Measurements from ENCODE around the gene MED4.

DNA sequence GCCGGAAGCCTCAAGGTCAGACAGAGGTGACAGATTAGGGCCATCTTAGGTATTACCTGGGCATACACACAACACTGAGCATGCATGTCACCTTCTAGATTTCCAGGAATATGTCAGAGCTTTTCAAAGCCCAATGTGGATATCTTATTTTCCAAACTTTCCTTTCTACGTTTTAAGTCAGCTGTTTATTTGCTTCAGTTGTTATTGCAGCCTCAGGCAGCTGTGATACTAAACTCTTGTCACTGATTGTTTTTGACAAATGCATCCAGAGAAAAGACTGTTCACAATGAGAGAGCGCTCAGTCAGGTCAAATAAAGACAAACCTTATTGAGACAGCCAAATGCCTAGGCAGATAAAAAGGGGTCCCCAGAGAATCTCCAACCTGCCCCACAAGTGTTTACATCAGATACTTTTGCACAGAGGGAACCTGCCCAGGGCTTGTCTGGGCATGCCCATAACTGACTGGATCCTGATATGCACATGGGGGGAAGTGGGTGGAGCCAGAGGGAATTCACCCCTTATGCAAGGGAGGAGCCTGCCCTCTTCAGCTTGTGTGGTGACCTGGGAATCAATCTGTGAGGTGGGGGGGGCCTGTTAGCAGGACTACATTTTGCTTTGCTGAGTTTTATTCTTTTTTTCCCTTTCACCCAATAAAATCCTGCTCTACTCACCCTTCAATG lies 28.5 kb downstream of the MED4 start:
- TF ChIP-seq, protein P1, sequence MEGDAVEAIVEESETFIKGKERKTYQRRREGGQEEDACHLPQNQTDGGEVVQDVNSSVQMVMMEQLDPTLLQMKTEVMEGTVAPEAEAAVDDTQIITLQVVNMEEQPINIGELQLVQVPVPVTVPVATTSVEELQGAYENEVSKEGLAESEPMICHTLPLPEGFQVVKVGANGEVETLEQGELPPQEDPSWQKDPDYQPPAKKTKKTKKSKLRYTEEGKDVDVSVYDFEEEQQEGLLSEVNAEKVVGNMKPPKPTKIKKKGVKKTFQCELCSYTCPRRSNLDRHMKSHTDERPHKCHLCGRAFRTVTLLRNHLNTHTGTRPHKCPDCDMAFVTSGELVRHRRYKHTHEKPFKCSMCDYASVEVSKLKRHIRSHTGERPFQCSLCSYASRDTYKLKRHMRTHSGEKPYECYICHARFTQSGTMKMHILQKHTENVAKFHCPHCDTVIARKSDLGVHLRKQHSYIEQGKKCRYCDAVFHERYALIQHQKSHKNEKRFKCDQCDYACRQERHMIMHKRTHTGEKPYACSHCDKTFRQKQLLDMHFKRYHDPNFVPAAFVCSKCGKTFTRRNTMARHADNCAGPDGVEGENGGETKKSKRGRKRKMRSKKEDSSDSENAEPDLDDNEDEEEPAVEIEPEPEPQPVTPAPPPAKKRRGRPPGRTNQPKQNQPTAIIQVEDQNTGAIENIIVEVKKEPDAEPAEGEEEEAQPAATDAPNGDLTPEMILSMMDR (IDR thresholded peaks at IDR 0.05) = no peak
- no peak for TF ChIP-seq POLR2AphosphoS5 (IDR thresholded peaks at IDR 0.05)
- no peak for TF ChIP-seq POLR2A (IDR thresholded peaks at IDR 0.05)

Measured in prostate gland (tissue), 2 donors.